GM12878 (cell line): ENCODE results near the gene PAPPA. TPM values are rescaled to one million over a fixed set of nuclear protein-coding genes. Genes with fewer than 3 reads are reported as not detected.

Experiments used
- ATAC-seq: fragments of 200-7000 bp; cut with Tn5 transposase; 3 replicates; pipeline ENCODE4 v1.9.1; 2020; ENCODE audit warnings: mild to moderate bottlenecking, moderate library complexity
- BruUV-seq: library from RNA; stranded (reverse); fragments of 400-500 nt; replicated peaks from 2 replicates; lab custom pipeline; 2021; lab: Mats Ljungman, UMichigan
- CTCF ChIA-PET: fragments of 300-600 bp; sonication (Branson Sonifier 250); formaldehyde crosslinking; extraction: SDS; loops from one replicate; lab custom pipeline; 2021; ENCODE audit warnings: inconsistent platforms; lab: Yijun Ruan, JAX
- POLR2A ChIA-PET: fragments of 350-600 bp; formaldehyde crosslinking; extraction: SDS; loops from one replicate; lab custom pipeline; 2021; ENCODE audit warnings: inconsistent platforms; lab: Charles Lee
- RAD21 ChIA-PET: fragments of 300-600 bp; sonication (Branson Sonifier 250); formaldehyde crosslinking; loops from one replicate; lab custom pipeline; 2023; ENCODE audit warnings: antibody characterized with exemption; ENCODE audit not compliant: unreplicated experiment; lab: Charles Lee
- SMC1A ChIA-PET: fragments of 300-600 bp; sonication (Branson Sonifier 250); formaldehyde crosslinking; loops from one replicate; lab custom pipeline; 2023; ENCODE audit not compliant: unreplicated experiment, uncharacterized antibody; lab: Charles Lee
- DNase-seq: peaks from one replicate; pipeline ENCODE4 v3.0.0-alpha.2; 2011; ENCODE audit warnings: low read depth, low spot score
- FAIRE-seq: peaks from 3 replicates; lab custom pipeline; 2011; peaks lifted over from hg19 to GRCh38; lab: Jason Lieb, UNC
- H2AFZ ChIP-seq: 2 replicates; pipeline ENCODE4 v1.6.0; 2011; ENCODE audit warnings: low read depth, low read length, control low read depth; ENCODE audit not compliant: control insufficient read depth
- H3K27ac ChIP-seq: 2 replicates; pipeline ENCODE4 v1.5.1; 2011; ENCODE audit warnings: control low read depth; ENCODE audit not compliant: control insufficient read depth, insufficient read depth
- H3K27me3 ChIP-seq, 2 experiments: replicated peaks in 1 of 2; 2 replicates each; pipeline versions ENCODE4 v1.6.0 to v1.6.1; 2011; ENCODE audit warnings: low read length in 1 of 2; ENCODE audit not compliant: control insufficient read depth in 2 of 2, insufficient read depth in 2 of 2
- H3K36me3 ChIP-seq, 2 experiments: 2 replicates each; pipeline ENCODE4 v1.5.1; 2011; ENCODE audit warnings: low read length in 1 of 2; ENCODE audit not compliant: control insufficient read depth in 2 of 2, insufficient read depth in 2 of 2
- H3K4me1 ChIP-seq: 2 replicates; pipeline ENCODE4 v1.6.1; 2011; ENCODE audit warnings: mild to moderate bottlenecking, low read length, moderate library complexity, mixed read lengths; ENCODE audit not compliant: control insufficient read depth, insufficient read depth
- H3K4me2 ChIP-seq: 2 replicates; pipeline ENCODE4 v1.6.0; 2011; ENCODE audit warnings: control low read depth; ENCODE audit not compliant: control insufficient read depth, insufficient read depth
- H3K4me3 ChIP-seq: fragments of 200-600 bp; sonication (generic); 2 replicates; pipeline ENCODE4 v1.5.1; 2016
- H3K79me2 ChIP-seq: 2 replicates; pipeline ENCODE4 v1.6.0; 2011; ENCODE audit warnings: low read length; ENCODE audit not compliant: control insufficient read depth, insufficient read depth
- H3K9ac ChIP-seq: 2 replicates; pipeline ENCODE4 v1.8.0; 2011; ENCODE audit warnings: low read length, control low read depth, mixed read lengths; ENCODE audit not compliant: control insufficient read depth, insufficient read depth
- H3K9me3 ChIP-seq: replicated peaks from 3 replicates; pipeline ENCODE4 v1.5.1; 2011; ENCODE audit warnings: mild to moderate bottlenecking, low read length; ENCODE audit not compliant: control insufficient read depth, insufficient read depth
- H4K20me1 ChIP-seq: 2 replicates; pipeline ENCODE4 v1.6.0; 2011; ENCODE audit not compliant: control insufficient read depth, insufficient read depth
- BACH1 ChIP-seq: fragments of 450-650 bp; IDR thresholded peaks from 2 replicates; pipeline ENCODE4 v1.6.1; 2017; ENCODE audit warnings: mild to moderate bottlenecking, borderline replicate concordance
- GABPA ChIP-seq: IDR thresholded peaks from 2 replicates; pipeline ENCODE4 v1.6.1; 2014; ENCODE audit warnings: antibody characterized with exemption, low read depth, mild to moderate bottlenecking, inconsistent platforms
- IRF4 ChIP-seq: IDR thresholded peaks from 2 replicates; pipeline ENCODE4 v1.6.1; 2011; ENCODE audit warnings: low read depth, low read length
- MYB ChIP-seq: fragments of 150-350 bp; IDR thresholded peaks from 2 replicates; pipeline ENCODE4 v1.6.1; 2014; ENCODE audit warnings: mild to moderate bottlenecking, low read depth, low read length, borderline replicate concordance
- WRNIP1 ChIP-seq: IDR thresholded peaks from 2 replicates; pipeline ENCODE4 v1.6.1; 2011; ENCODE audit warnings: low read depth, low read length, improper control_type of control experiment, borderline replicate concordance
- WGBS: methylation state at CpG from one replicate; pipeline ENCODE4 v1.1.6; 2016; ENCODE audit warnings: low lambda C conversion rate; ENCODE audit not compliant: insufficient replicate concordance, insufficient coverage; ENCODE audit errors: missing lambda C conversion rate; 5-methylcytosine and 5-hydroxymethylcytosine counted together
- in situ Hi-C: fragments of 300-500 bp; cut with MboI; formaldehyde crosslinking; loops from 9 replicates; pipeline ENCODE4 v1.14.3; 2018; ENCODE audit warnings: mixed read lengths
- intact Hi-C: fragments of 100-400 bp; cut with micrococcal nuclease; formaldehyde crosslinking; loops from one replicate; pipeline ENCODE4 v1.14.2; 2022; ENCODE audit not compliant: unreplicated experiment
- polyA plus RNA-seq, 11 experiments: library from polyadenylated mRNA; depleted of rRNA in 4 of 11; unstranded in 6 of 11; stranded (reverse) in 5 of 11; fragments of >200 nt; fragmentation: Nextera tagmentation in 4 of 11; fragmentation: Illumina TruSeq in 1 of 11; extraction: Ambion mirVana in 4 of 11; extraction: Trizol in 1 of 11; gene quantifications; 1 replicate in 1 of 11; 2 replicates in 10 of 11; pipeline versions ENCODE4 v1.2.1 to v1.2.3, GENCODE V29; 2011 to 2016; ENCODE audit warnings: inconsistent platforms in 2 of 11, missing spikeins in 2 of 11, low read depth in 1 of 11
- total RNA-seq, 4 experiments: library from RNA; depleted of rRNA in 3 of 4; stranded (reverse); fragments of >200 nt in 3 of 4; fragmentation: Illumina TruSeq in 1 of 4; extraction: Trizol in 1 of 4; gene quantifications; 2 replicates each; pipeline versions ENCODE4 v1.2.1 to v1.2.3, GENCODE V29; 2013 to 2021
- TF ChIP-seq, protein P1 (sequence below): fragments of 150-350 bp; IDR thresholded peaks from 2 replicates; pipeline ENCODE4 v1.6.1; 2014; ENCODE audit warnings: mild to moderate bottlenecking, low read depth, low read length
- TF ChIP-seq, protein P2 (sequence below): fragments of 450-650 bp; IDR thresholded peaks from 2 replicates; pipeline ENCODE4 v1.6.1; 2016; ENCODE audit warnings: mild to moderate bottlenecking, moderate library complexity, borderline replicate concordance
- TF ChIP-seq, protein P3 (sequence below): fragments of 450-650 bp; IDR thresholded peaks from 2 replicates; pipeline ENCODE4 v1.6.1; 2017; ENCODE audit warnings: low read depth, mild to moderate bottlenecking, moderate library complexity
- TF ChIP-seq, protein P4 (sequence below): fragments of 450-650 bp; IDR thresholded peaks from 2 replicates; pipeline ENCODE4 v1.6.1; 2017; ENCODE audit warnings: mild to moderate bottlenecking, moderate library complexity
- TF ChIP-seq, protein P5 (sequence below): fragments of 450-650 bp; IDR thresholded peaks from 2 replicates; pipeline ENCODE4 v1.6.1; 2017; ENCODE audit warnings: mild to moderate bottlenecking

Gene PAPPA
- total and polyA plus RNA-seq, 10 of the 15 experiments (the other 5 are each of a cell fraction or from before 2014, with no cell fraction given): under 0.01 to 0.19 (median 0.02) TPM; not detected in 4

DNA sequence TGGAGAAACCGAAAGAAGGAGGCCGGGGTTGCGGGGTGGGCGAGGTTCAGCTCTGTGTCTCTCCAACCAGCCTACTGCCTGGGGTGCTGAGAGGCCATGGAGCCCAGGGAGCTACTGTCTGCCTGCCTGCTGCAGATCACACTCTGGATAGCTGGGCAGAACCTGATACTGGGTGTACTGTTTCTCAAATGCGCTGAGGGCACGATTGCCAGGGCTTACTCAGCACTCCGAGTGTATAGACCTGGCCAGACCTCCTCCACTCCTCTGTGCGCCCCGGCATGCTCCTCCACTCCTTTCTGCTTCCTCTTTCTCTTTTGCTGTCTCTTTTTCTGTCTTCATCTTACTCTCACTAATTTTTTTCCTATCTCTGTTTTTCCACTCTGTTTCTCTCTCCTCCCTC lies 215.1 kb downstream of the PAPPA start:
- RAD21 ChIA-PET: no interaction called here
- Histone ChIP-seq H3K9me3 (no peaks in the 10 kb centered on the region), H3K4me3 (no peak overlapping the region), H3K9ac (no peak overlapping the region), H3K27me3 (no peaks in the 10 kb centered on the region), H3K79me2 (no peaks in the 10 kb centered on the region), H3K36me3 (no peaks in the 10 kb centered on the region), H4K20me1 (no peaks in the 10 kb centered on the region), H2AFZ (no peak overlapping the region), H3K4me1 (no peaks in the 10 kb centered on the region), H3K4me2 (no peak overlapping the region), H3K27ac (no peak overlapping the region)
- intact Hi-C loops (no loop called here), in situ Hi-C loops (no loop called here)
- CTCF ChIA-PET: no interaction called here
- POLR2A ChIA-PET: interaction anchor here (1.3 kb wide), 1 partner anchor 9 kb away, joined by 3 read pairs; no protein-coding TSS in a partner anchor
- no TSS peak for BruUV-seq
- ATAC-seq (no peak; the same call in 2 of the 3 replicates), FAIRE-seq (no peak), DNase-seq (no peak)
- SMC1A ChIA-PET: no interaction called here
- 74% methylated on average over 9 of the region's 9 CpGs for WGBS
- TF ChIP-seq WRNIP1 (no peak), BACH1 (no peak), GABPA (no peak), MYB (no peak), IRF4 (no peak)
- TF ChIP-seq, protein P1, sequence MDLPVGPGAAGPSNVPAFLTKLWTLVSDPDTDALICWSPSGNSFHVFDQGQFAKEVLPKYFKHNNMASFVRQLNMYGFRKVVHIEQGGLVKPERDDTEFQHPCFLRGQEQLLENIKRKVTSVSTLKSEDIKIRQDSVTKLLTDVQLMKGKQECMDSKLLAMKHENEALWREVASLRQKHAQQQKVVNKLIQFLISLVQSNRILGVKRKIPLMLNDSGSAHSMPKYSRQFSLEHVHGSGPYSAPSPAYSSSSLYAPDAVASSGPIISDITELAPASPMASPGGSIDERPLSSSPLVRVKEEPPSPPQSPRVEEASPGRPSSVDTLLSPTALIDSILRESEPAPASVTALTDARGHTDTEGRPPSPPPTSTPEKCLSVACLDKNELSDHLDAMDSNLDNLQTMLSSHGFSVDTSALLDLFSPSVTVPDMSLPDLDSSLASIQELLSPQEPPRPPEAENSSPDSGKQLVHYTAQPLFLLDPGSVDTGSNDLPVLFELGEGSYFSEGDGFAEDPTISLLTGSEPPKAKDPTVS: no peak
- TF ChIP-seq, protein P2, sequence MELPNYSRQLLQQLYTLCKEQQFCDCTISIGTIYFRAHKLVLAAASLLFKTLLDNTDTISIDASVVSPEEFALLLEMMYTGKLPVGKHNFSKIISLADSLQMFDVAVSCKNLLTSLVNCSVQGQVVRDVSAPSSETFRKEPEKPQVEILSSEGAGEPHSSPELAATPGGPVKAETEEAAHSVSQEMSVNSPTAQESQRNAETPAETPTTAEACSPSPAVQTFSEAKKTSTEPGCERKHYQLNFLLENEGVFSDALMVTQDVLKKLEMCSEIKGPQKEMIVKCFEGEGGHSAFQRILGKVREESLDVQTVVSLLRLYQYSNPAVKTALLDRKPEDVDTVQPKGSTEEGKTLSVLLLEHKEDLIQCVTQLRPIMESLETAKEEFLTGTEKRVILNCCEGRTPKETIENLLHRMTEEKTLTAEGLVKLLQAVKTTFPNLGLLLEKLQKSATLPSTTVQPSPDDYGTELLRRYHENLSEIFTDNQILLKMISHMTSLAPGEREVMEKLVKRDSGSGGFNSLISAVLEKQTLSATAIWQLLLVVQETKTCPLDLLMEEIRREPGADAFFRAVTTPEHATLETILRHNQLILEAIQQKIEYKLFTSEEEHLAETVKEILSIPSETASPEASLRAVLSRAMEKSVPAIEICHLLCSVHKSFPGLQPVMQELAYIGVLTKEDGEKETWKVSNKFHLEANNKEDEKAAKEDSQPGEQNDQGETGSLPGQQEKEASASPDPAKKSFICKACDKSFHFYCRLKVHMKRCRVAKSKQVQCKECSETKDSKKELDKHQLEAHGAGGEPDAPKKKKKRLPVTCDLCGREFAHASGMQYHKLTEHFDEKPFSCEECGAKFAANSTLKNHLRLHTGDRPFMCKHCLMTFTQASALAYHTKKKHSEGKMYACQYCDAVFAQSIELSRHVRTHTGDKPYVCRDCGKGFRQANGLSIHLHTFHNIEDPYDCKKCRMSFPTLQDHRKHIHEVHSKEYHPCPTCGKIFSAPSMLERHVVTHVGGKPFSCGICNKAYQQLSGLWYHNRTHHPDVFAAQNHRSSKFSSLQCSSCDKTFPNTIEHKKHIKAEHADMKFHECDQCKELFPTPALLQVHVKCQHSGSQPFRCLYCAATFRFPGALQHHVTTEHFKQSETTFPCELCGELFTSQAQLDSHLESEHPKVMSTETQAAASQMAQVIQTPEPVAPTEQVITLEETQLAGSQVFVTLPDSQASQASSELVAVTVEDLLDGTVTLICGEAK: no peak
- TF ChIP-seq, protein P3, sequence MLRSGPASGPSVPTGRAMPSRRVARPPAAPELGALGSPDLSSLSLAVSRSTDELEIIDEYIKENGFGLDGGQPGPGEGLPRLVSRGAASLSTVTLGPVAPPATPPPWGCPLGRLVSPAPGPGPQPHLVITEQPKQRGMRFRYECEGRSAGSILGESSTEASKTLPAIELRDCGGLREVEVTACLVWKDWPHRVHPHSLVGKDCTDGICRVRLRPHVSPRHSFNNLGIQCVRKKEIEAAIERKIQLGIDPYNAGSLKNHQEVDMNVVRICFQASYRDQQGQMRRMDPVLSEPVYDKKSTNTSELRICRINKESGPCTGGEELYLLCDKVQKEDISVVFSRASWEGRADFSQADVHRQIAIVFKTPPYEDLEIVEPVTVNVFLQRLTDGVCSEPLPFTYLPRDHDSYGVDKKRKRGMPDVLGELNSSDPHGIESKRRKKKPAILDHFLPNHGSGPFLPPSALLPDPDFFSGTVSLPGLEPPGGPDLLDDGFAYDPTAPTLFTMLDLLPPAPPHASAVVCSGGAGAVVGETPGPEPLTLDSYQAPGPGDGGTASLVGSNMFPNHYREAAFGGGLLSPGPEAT: no peak
- TF ChIP-seq, protein P4, sequence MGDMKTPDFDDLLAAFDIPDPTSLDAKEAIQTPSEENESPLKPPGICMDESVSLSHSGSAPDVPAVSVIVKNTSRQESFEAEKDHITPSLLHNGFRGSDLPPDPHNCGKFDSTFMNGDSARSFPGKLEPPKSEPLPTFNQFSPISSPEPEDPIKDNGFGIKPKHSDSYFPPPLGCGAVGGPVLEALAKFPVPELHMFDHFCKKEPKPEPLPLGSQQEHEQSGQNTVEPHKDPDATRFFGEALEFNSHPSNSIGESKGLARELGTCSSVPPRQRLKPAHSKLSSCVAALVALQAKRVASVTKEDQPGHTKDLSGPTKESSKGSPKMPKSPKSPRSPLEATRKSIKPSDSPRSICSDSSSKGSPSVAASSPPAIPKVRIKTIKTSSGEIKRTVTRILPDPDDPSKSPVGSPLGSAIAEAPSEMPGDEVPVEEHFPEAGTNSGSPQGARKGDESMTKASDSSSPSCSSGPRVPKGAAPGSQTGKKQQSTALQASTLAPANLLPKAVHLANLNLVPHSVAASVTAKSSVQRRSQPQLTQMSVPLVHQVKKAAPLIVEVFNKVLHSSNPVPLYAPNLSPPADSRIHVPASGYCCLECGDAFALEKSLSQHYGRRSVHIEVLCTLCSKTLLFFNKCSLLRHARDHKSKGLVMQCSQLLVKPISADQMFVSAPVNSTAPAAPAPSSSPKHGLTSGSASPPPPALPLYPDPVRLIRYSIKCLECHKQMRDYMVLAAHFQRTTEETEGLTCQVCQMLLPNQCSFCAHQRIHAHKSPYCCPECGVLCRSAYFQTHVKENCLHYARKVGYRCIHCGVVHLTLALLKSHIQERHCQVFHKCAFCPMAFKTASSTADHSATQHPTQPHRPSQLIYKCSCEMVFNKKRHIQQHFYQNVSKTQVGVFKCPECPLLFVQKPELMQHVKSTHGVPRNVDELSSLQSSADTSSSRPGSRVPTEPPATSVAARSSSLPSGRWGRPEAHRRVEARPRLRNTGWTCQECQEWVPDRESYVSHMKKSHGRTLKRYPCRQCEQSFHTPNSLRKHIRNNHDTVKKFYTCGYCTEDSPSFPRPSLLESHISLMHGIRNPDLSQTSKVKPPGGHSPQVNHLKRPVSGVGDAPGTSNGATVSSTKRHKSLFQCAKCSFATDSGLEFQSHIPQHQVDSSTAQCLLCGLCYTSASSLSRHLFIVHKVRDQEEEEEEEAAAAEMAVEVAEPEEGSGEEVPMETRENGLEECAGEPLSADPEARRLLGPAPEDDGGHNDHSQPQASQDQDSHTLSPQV: no peak
- TF ChIP-seq, protein P5, sequence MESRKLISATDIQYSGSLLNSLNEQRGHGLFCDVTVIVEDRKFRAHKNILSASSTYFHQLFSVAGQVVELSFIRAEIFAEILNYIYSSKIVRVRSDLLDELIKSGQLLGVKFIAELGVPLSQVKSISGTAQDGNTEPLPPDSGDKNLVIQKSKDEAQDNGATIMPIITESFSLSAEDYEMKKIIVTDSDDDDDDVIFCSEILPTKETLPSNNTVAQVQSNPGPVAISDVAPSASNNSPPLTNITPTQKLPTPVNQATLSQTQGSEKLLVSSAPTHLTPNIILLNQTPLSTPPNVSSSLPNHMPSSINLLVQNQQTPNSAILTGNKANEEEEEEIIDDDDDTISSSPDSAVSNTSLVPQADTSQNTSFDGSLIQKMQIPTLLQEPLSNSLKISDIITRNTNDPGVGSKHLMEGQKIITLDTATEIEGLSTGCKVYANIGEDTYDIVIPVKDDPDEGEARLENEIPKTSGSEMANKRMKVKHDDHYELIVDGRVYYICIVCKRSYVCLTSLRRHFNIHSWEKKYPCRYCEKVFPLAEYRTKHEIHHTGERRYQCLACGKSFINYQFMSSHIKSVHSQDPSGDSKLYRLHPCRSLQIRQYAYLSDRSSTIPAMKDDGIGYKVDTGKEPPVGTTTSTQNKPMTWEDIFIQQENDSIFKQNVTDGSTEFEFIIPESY: no peak
